Stimulated activated CD8-positive, alpha-beta memory T cell treated with anti-CD3 and anti-CD28 coated beads, Interleukin-15, amount 100 ng/mL, for 4 hours (primary cell): ENCODE results near the gene SPINK6.

Source experiments
- DNase-seq, 2 donors: peaks; one replicate each; pipeline ENCODE4 v3.0.0-alpha.2; 2020; ENCODE audit warnings: low read depth in 2 of 2

The SPINK6 gene

DNA sequence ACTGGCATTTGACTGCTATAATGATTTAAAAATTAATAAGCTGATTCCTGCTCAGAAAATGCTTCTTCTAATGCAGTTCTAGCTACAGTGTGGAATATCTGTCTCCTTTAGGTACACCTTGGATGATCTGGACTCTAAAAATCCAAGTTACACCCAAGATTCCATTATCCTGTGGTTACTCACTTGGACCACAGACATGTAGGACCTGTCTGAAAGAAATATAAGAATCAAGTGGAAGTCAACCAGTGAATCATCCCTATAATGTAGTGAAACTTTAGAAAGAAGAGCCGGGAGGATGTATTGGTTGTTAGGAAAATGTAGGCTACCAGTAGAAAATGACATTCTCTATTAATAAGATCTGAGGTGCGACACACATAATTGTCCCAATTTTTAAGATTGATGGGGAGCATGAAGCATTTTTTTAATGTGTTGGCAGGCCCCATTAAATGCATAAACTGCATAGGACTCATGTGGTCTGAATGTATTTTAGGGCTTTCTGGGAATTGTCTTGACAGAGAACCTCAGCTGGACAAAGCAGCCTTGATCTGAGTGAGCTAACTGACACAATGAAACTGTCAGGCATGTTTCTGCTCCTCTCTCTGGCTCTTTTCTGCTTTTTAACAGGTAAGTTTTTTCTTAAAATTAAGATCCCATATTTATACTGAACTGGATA lies at the start of gene SPINK6:
Gene SPINK6, plus strand, starts transcription at position 512 of the 673 bp plus-strand sequence. Its CDS starts 55 bp downstream, at position 567.
- no peak for DNase-seq

- no peak for DNase-seq
Measured at GRCh38 chr5:148156609-148157008, 46.2 kb upstream of the SPINK6 start.

DNA sequence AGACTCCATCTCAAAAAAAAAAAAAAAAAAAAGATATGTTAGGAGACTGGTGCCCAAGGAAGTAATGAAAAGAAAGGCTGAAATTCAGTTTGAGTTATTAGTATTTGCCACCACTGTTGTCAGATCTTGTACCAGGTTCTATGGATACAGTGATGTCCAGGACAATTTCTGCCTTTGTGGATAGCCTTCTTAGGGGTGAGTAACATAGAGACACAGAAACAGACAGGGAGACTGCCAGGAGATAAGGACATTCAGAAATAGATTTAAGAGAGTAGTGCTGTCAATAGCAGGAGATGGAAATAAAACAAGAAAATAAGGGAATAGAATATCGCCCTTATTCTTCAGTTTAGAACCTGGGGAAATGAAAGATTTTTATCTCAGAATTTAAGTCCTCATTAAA lies 40.8 kb upstream of the SPINK6 start:
- DNase-seq: no peak

- no peak for DNase-seq
Measured at GRCh38 chr5:148163345-148163744, 39.5 kb upstream of the SPINK6 start.

GRCh38 chr5:148166550-148167283 lies 36.1 kb upstream of the SPINK6 start:
- DNase-seq: no peak

DNA sequence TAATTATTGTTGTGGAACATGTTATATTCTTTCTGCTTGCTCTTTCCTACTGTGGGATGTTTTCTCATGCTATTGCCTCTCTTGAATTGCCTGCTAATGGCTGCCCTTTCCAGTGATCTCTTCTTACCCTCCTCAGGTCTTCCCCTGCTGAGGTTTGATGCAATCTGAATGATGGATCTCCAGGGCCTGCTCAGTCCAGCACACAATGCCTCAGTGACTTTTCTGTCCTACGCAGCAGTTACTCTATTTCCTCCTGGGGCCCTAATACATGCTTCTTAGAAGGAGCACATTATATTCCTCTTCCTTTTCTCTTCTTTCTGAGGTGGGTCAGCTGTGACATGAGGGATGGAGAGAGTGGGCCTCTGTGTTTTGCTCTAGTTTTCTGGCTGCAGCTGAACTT lies 34.6 kb upstream of the SPINK6 start, which contains the start of gene SPINK14:
Gene SPINK14, plus strand, starts transcription at position 301 of the 400 bp plus-strand sequence. CDS start 1,187 bp downstream, outside the sequence.
- DNase-seq: no peak

DNA sequence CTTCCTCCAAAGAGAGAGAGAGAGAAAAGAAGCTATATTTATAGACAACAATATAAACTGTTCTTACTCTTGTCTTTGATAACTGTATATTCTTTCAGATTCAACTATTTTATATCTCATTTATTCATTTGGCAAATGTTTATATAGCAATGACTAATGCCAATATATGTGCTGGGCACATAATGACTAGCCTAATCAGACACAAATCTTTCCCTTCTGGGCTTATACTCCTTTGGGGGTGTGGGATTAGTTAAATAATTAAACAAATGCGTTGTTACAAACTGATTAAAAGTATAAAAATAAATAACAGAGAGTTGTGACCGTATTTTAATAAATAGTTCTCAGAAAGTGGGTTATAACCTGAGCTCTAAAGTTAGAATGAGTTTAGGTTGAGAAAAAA lies 30.5 kb upstream of the SPINK6 start:
- no peak for DNase-seq

DNA sequence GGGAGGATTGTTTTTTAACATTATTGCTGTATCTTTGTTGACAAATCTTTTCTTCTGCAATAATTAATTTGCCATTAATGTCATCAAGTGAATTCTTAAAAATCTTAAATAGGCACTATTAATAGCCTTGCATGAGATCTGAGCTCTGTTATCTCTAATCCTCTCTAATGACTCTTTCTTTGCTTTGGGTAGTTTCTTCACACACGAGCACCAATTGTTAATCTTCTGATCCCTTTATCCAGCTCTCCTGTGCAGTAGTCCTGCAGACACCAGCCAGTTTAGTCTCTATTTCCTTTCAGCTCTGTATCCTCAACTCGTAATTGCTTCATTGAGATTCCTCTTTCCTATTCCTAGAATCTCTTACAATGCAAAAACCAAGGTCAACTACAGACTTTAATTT lies 26.4 kb upstream of the SPINK6 start:
- no peak for DNase-seq

- no peak for DNase-seq
Measured at GRCh38 chr5:148177207-148177606, 25.6 kb upstream of the SPINK6 start.

- DNase-seq: no peak
Measured at GRCh38 chr5:148179234-148179824, 23.5 kb upstream of the SPINK6 start.

DNA sequence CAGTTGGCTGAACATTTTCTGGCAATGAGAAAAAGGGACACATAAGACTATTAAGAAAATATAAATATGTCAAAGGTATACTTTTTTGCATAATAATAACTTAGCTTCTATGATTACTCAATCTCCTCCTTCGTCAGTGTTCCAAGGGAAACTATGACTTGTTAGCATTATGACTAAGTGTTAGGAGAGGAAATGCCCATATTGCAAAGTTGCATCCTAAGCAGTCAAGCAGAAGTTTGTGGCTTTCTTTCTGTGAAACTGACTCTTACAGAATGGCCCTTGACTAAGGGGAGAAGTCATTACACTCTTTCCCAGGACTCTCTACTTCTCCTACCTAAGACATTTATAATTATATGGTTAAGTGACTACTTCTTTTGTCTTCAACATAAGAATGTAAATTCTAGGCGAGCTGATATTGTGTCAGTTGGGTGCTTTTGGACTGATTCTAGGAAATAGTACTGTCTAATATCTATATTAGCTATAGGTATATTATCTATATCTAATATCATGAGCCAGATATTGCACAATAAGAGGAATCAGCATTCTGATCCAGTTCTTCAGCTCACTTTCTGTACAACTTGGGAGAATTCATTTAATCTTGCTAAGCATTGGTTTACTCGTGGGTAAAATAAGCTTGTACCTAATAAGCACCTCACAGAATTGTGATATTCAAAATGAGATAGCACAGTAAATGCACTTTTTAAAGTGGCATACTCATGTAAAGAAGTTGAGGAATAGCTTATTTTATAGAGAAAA lies 16.4 kb upstream of the SPINK6 start:
- no peak for DNase-seq

- no peak for DNase-seq
Measured at GRCh38 chr5:148191010-148191409, 11.8 kb upstream of the SPINK6 start.

GRCh38 chr5:148193202-148193601 lies 9.6 kb upstream of the SPINK6 start:
- DNase-seq: no peak

- DNase-seq: no peak
Measured at GRCh38 chr5:148201151-148201550, 1.7 kb upstream of the SPINK6 start.

GRCh38 chr5:148205044-148205806 lies 2.4 kb downstream of the SPINK6 start:
- no peak for DNase-seq

DNA sequence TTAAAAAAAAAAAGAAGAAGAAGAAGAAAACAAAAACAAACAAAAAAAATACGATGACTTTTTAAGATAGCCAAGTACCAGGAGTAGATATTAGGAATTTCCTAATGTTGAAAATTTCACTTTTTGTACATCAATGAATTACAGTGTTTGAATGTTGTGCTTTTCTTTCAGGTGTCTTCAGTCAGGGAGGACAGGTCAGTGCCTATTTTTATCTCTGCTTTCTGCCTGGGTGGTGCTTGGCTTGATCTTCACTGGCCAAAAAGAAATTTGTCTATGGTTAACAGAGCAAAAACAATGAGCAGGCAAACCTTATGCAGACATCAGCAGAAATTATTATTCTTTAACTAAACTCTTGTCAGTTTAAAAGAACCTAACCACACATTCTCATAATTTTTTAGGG lies 3.0 kb downstream of the SPINK6 start:
- DNase-seq: no peak

GRCh38 chr5:148206620-148207019 lies 3.8 kb downstream of the SPINK6 start:
- DNase-seq: no peak

- DNase-seq: no peak
Measured at GRCh38 chr5:148208226-148208625, 5.4 kb downstream of the SPINK6 start.

GRCh38 chr5:148209151-148209770 lies 6.4 kb downstream of the SPINK6 start:
- DNase-seq: no peak

GRCh38 chr5:148214665-148215185 lies 11.9 kb downstream of the SPINK6 start:
- DNase-seq: no peak

DNA sequence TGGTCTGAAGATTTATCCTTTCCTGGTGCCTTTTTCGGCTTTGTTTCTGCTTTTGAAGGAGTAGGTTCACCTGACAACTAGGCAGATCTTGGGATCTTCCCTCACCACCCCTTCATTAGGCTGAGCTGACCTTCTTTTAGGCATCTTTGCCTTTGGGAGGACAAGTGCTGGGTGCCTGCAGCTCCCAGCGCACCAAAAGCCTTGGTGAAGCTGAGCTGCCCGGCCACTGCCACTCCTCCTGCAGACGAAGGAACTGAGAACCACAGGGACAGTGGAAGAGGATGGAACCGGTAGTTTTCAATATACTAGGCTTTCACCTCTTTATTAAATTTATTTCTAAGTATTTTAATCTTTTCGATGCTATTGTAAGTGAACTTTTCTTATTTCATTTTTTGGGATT lies 18.7 kb downstream of the SPINK6 start:
- no peak for DNase-seq
